ENCODE results near the gene NOX5.
A peak's percentile ranks its signal among the peaks of the same experiment; 100 is the strongest.

The NOX5 gene

DNA sequence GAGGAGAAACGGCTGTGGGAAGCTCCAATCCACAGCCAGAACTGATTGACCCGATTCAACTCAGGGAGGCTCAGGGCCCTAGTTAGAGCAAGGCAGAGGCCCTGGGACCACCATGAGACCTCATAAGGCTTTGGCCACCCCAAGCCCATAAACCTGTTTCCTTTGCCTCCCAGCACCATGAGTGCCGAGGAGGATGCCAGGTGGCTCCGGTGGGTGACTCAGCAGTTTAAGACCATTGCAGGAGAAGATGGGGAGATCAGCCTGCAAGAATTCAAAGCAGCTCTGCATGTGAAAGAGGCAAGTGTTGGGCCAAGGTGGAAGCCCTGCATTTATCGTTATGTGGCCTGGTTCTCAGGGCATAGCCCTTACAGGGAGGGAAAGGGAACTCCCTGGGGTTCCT, 11.9 kb downstream of the NOX5 start:
- no peak for DNase-seq

DNA sequence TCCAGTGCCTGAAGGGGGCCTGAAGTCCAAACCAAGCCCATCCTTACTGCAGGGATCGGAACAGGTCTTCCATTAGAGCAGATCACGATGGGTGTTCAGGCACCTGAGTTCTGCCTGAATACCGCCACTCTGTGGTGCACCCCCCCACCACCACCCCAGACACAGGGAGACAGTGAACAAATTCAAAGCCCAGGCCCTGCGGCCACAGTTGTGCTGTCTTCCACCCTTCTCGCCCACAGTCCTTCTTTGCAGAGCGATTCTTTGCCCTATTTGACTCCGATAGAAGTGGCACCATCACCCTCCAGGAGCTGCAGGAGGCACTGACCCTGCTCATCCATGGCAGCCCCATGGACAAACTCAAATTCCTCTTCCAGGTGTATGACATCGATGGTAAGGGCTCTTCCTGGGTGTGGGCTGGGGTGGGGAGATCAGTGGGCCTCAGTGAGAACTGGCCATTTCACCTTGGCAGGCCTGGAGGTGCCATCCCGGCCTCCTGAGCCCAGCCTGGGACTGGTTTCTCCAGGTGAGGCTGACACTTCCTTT, 13.6 kb downstream of the NOX5 start:
- no peak for DNase-seq

DNA sequence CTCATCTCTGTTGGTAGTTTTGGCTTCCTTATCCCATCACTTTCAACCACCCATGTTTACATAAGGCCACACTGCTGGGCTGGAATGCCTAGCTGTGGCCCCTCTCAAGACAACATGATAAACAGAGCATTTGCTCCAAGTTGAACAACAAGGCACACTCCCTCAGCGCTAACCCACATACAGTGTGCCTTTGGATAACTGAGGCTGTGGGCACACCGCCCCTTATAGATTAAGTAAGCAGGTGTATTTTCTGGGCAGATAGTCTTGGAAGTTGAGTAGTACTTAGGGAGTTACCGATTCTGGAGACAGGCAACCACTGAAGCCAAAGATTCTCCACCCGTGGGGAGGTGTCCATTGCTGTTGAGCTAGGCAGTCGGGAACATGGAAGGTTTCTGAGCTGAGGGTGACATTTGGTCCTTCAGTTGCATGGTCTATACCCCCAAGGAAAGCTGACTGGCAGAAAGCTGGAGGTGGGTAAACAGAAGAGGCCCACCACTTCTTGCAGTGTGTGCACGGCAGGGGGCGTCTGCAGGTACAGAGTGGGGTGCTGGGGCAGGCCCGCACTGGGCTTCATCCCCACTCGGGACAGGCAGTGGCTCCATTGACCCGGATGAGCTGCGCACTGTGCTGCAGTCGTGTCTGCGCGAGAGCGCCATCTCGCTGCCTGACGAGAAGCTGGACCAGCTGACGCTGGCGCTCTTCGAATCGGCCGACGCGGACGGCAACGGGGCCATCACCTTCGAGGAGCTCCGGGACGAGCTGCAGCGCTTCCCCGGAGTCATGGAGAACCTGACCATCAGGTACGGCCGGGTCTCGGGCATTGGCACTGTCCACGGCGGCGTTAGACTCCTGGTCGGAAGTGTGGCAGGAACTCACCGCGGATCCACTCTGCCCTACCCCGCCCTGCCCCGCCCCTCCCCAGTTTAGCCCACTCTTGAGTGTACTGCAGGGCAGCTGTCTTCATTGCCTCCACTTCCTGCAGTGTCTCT, 16.8 kb downstream of the NOX5 start:
- DNase-seq: peak; percentile 22 to 89

DNA sequence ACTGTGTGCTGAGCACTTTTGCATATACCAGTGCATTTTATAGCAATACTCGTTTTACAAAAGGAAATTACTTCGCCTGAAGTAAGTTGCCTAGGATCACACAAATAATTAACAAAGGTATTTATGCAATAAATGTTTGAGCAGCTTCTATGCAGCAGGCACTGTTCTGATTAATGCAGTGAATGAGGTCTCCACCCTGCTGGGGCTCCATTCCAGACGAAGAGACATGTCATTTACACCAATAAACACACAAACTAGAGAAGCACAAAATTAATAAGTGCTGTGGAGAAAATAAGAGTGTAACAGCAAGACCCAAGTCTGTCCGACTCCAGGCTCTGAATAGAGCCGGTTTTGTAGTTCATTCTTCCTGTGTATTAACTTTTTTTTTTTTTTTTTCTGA, 17.5 kb downstream of the NOX5 start:
- no peak for DNase-seq

DNA sequence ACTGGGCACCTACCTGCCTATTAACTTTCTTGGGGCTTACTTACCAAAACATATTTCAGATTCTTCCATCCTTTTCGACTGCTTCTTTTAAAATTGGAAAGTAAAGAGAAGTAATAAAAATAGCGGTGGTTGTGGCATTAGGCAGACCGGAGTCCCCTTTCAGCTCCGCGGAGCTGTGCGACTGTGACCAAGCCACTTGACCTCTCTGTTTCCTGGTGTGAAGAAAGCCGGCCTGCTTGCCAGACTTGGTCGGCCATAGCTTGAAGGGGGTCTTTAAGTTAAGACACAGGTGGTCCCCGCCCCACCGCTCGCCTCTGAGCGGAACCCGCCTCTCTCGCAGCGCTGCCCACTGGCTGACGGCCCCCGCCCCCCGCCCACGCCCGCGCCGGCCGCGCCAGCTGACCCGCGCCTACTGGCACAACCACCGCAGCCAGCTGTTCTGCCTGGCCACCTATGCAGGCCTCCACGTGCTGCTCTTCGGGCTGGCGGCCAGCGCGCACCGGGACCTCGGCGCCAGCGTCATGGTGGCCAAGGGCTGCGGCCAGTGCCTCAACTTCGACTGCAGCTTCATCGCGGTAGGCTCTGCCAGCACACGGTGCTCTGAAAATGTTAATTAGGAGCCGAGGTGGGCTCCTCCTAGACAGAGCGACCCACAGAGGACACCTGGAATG, 18.3 kb downstream of the NOX5 start:
- no peak for DNase-seq

DNA sequence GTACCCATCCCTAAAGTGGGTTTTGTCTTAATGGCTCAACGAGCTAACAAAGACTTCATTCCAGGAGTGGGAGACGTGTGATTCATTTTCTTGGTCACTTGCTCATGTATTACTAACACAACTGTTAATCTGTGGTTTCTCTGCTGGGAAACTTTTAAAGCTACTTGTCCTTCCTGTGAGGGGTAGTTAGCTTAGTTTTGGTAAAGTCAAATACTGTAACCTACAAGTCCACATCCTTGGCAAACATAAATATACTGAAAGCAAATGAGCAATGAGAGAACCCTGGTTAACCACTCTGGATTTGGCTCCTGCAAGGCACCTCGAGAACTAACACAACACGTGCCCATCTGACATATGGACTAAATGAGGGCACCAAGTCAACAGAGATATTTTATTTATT, 19.9 kb downstream of the NOX5 start:
- no peak for DNase-seq

DNA sequence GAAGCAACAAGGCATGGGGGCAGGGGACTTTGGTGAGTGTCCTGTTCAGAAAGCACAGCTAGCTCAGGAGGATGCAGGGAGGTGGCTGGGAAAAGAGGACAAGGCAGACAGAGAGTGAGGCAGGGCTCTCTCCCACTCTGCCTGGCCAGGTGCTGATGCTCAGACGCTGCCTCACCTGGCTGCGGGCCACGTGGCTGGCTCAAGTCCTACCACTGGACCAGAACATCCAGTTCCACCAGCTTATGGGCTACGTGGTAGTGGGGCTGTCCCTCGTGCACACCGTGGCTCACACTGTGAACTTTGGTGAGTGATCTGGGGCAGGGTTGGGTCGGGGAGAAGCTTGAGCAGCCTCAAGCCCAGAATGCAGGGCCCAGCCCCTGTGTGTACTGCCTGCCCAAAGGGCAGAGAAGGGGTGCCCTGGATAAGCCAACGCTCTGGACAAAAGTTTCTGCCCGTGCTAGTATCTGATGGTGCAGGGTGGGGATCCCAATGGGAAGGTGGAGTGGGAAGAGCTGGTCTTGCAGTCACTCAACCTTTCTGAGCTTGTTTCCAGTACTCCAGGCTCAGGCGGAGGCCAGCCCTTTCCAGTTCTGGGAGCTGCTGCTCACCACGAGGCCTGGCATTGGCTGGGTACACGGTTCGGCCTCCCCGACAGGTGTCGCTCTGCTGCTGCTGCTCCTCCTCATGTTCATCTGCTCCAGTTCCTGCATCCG, 20.9 kb downstream of the NOX5 start:
- DNase-seq: peak; percentile 53 to 80

DNA sequence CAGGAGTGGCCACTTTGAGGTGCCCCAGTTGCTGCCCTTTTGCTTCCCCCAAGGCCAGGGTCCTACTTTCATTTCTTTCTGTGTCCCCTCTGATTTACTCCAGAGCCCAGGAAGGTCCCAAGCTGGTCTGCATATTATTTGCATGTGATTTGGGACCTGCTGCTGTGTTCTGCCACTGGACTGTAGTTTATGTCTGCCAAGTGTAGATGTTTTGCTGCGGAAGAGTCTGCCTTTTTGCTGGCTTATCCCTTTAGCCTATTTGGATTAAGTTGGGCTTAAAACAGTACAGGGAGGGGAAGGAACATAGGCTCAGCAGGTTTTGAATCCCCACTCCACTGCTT, 21.4 kb downstream of the NOX5 start:
- no peak for DNase-seq

DNA sequence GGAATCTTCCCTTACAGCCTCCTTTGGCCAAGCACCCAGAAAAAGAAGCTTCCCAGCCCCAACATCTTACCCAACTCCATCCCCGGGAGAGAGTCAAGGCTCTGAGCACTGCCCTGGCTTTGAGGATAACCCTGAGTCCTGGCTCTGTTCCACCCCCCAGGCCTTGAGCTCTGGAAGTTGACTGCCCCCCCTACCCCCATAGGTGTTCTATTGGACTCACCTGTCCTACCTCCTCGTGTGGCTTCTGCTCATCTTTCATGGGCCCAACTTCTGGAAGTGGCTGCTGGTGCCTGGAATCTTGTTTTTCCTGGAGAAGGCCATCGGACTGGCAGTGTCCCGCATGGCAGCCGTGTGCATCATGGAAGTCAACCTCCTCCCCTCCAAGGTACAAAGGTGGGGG, 22.3 kb downstream of the NOX5 start:
- DNase-seq: no peak

DNA sequence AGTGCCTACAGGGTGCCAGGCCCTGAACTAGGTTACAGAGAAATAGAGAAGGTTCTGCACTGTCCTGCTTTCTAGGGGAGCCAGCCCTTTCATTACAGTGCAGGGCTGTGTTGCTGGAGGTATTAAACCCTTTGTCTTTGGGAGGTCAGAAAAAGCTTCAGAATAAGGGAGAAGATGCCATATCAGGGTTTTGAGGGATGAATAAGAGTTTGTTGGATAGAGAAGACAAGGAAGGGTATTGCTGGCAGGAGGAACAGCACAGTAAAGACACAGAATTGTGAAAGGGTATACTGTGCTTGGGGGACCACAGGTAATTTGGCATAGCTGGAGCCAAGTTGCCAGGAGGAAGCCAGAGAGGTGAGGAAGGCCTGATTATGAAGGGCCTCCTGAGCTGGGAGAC, 23.0 kb downstream of the NOX5 start:
- DNase-seq: no peak

DNA sequence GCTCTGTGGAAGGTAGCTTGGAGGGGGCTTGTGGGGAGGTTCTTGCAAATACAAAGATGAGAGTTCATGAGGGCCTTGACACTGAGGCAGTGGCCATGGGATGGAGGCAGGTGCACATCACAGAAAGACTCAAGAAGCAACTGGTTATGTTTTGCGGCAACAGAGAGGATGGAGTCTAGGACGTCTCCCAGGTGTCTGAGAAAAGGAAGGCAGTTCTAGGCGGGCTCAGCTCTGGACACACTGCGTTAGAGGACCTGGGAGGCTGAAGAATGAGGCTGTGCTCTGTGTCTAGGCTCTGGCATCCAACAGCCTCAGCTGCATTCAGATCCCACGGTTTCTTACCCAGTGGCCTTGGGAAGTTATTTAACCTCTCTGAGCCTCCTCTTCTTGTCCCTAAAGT, 23.5 kb downstream of the NOX5 start:
- DNase-seq: no peak

DNA sequence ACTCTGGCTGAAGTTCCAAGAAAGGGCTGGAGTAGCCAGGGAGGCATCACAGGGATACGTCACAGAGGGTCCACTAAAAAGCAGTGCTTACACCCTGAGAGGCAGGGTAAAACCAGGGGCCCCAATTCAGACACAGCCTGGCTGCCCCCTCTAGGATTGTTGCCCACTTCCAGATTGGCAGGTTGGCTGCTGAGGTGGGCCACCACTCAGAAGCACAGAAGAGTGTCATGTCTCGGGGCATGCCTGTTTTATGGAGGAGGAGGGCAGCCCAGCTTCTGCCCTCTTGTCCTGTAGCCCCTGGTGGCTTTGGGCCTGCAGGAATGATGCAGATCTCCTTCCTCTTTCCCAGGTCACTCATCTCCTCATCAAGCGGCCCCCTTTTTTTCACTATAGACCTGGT, 24.0 kb downstream of the NOX5 start:
- no peak for DNase-seq

DNA sequence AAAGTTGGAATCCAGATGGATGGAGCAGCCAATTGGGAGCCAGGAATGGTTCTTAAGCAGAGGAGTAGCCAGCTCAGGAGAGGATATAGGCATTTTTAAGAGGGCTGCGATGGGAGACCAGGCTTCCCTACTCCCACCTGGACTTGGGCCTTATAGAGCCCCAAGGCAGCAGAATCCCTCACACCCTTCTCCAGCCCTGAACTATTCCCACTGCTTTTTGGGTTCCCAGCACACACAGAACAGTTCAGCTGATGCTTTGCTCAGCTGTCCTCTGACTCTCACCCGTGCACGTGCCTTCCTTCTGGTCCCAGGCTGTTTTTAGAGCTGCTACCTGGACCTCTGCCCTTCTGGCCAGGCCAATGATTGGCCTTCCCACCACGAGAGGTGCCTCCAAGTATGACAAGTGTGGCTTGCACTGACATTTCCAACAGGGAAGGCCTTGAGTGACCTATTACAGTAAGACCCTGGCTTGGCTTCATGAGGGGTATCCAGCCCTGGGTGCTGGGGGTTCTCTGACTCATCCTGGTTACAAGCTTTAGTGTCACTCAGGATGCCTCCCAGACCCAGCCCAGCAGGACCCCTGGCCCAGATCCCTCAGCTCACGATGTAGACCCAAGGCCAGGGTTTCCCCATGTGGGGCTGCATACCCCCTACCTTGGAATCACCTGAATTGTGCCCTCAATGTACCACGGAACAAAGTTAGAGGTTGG, 25.2 kb downstream of the NOX5 start:
- DNase-seq: no peak

DNA sequence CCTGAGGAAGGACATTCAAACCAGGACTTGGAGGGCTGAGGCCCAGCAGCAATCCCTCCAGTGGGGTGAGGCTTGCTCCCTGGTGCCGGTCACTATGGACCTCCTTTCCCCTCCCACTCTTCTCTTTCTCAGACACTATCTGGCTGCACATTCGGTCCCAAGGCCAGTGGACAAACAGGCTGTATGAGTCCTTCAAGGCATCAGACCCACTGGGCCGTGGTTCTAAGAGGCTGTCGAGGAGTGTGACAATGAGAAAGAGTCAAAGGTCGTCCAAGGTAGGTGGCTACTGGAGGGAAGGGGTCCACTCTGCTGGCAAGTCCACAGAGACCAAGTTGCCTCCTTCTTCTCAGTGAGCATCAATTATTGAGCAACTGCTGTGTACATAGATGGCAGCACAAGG, 28.0 kb downstream of the NOX5 start:
- DNase-seq: no peak

DNA sequence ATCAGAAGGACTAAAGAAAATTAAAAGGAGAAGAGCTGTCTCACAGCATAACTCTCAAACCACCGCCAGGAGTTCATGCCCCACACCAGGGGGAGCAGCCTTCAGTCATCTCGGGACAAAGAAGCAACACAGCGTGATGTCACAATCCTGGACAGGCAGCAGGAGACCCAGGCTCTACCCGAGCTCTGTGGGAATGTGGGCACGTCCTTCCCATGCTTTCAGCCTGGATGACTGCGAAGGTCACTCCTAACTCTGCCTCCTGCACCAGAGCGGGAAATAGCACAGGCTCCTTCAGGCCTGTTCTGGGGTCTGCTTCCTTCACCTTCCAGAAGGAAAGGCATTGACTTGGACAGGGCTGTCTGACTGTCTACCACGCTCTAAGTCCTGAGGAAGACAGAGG, 31.3 kb downstream of the NOX5 start:
- peak in 1 of 2 experiments; percentile 18 for DNase-seq

DNA sequence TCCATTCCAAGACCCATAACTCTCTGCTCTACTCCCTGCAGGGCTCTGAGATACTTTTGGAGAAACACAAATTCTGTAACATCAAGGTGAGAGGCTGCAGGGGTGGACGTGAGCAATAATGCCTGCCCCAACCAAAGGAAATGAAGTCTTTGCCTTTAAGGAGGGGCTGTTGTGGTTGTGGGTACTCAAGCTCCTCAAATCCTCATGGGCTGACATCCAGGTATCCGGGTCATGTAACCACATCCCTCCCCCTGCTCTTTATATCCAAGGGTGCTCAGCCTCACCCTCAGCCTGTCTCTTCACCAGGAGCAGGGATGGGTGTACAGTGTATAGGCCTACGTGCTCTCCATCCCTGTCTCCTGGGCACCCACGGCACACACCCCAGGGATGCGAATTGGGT, 32.3 kb downstream of the NOX5 start:
- DNase-seq: no peak

DNA sequence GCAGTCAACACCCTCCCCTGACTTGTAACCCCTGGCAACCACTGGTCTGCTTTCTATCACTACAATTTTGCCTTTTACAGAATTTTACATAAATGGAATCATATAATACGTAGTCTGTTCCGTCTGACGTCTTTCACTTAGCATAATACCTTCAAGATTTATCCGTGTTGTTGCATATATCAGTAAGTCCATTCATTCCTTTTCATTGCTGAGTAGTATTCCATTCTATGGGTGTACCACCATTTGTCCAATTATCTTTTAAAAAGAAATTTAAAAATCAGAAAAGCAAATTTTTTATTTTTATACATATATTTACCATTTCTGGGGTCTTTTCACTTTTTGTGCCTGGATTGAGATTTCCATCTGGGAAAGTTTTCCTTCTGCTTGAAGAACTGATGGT, 35.5 kb downstream of the NOX5 start:
- DNase-seq: no peak

DNA sequence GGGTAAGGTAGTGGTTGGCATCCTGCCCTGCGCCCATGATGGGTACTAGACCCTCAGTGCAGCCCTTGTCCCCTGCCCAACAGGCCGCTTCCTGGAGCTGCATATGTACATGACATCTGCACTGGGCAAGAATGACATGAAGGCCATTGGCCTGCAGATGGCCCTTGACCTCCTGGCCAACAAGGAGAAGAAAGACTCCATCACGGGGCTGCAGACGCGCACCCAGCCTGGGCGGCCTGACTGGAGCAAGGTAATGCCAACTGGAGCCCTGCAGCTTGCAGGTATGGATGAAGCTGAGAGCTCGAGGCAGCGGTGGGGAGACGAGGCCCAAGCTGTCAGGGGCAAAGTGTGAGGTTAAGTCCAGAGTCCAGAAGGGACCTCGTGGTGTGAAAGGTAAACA, 40.8 kb downstream of the NOX5 start:
- DNase-seq: no peak

DNA sequence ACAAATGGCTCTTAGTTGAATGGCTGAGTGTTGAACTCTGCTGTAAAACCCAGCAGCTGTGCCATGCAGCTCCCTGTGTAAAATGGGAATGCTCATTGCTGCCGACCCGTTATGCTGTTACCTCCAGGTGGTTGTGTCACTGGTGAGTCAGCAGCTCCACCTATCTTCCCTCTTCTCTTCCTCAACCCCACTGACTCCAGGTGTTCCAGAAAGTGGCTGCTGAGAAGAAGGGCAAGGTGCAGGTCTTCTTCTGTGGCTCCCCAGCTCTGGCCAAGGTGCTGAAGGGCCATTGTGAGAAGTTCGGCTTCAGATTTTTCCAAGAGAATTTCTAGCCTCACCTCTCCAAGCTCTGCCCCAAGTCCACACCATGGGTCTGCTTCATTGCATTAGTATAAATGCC, 41.9 kb downstream of the NOX5 start:
- DNase-seq: peak; percentile 11 to 41

DNA sequence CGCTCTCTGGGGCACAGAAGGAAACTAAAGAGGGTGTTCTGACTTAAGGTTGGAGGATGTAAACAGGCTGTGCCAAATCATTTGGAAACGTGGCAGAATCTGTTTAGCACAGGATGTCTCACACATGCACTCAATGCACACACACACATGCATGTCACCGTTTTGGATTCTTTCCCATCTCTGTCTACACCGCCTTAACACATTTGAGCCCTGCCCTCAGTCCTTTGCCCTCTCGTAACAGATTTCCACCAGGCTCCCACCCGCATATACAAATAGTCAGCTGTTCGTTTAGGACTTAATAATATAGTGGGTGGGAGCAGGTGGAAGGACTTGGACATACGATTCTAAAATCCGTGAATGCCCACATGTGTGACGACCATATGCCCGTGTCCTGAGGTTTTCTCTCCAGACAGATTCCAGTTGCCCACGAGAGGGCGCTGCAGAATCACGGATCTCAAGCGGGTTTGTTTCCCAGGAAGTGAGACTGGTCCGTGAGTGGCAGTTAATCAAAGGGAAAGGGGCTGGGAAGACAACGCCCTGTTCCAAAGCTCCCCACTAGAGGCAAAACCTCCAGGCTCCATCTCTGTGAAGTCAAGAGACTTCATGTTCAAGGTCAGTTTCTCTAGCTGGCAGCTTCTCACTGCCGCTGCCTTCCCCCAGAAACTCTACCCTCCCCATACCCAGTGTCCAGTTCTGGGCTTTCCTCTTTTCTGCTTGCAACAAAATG, 44.5 kb downstream of the NOX5 start:
- DNase-seq: peak; percentile 90 to 95

DNA sequence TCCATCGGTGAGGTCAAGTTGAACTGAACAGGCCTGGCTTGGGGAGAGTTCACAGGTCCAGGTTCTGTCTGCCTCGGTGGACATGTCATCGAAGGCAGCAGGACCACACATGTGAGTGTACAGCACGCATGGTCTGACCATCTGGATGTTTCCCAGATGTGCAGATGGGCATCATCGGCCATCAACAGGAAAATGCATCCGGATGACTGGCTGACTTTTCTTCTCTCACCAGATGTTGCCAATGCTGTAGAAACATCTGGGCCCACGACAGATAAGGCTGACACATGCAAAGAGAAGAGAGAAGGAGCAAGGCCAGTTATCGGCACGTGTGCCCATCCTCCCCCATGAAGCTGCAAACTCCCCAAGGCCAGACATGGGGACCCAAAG, 45.1 kb downstream of the NOX5 start:
- DNase-seq: no peak

DNA sequence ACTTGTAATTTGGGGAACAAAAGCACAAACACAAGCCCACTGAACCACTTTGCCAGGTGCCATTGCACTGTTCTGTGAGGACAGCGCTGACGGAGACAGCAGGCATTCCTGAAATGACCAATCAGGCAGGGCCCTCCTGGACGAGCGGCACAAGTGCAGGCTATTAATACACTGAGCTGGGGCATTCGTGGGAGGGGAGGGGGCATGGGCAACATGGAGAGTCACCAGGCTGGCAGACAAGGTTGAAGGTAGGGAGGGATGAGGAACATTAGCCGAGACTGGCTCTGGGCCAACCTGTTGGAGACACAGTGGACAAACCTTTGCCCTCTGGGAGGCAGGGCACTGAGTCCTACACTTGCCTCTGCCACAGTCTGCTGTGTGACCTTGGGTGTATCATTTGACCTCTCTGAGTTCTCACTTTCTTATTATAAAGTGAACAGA, 45.6 kb downstream of the NOX5 start:
- DNase-seq: no peak
